Kasumi-1 (cell line): ENCODE data around the gene KCND1.

Source experiments
- DNase-seq, 2 experiments: peaks; one replicate each; lab custom pipeline; 2025; lab: John Stamatoyannopoulos, UW

Gene KCND1

DNA sequence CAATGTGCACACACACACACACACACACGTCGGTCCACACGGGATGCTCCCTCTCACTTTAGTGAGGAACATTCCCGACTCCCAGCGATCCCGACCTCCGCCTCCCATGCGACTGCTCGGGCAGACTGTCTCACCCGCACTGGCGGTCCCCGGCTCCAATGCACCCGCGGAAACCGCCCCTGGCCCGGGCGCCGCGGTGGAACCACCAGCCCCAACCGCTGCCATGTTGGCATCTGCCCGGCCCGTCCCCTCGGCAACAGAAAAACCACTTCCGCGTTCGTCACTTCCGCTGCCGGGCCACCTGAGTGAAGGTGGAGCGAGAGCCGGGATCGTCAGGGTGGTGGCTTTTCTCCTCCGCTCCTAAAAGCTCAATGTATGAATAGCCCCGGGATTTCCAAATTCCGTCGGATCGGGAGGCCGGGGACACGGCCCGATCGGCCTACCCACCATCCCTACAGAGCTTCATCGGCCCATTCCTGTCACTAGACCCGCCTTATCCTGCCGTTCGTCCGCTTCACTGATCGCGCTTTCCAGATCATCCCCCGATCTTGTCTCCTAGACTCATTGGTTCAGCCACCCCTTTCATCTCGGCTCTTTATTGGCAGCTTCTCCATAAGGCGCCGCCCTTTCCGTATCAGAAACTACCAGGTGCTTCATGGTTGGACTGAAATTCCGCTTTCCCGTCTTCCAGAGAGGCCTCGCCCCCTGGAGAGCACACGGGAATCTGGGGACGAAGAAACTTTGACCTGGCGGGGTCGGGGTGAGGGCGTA, 60.0 kb downstream of the KCND1 start, which contains the start of gene SLC35A2:
Gene SLC35A2 (minus strand): TSS at position 235 of the 771 bp plus-strand sequence. CDS start 10 bp downstream, at position 225.
- peak; percentile 64 to 77 for DNase-seq
